HFFc6 (cell line): ENCODE measurements around the gene PLAGL2. TPM values are rescaled to one million over a fixed set of nuclear protein-coding genes. Genes with fewer than 3 reads are reported as not detected.

Experiments
- DNase-seq: peaks from one replicate; pipeline ENCODE4 v3.0.0-alpha.2; 2018
- H3K27ac Mint-ChIP-seq: 2 replicates; pipeline ENCODE4 v1.8.0; 2020; ENCODE audit warnings: mild to moderate bottlenecking, mixed read lengths
- H3K27me3 Mint-ChIP-seq: 2 replicates; pipeline ENCODE4 v1.8.0; 2021; ENCODE audit warnings: mild to moderate bottlenecking, moderate library complexity, mixed read lengths; ENCODE audit not compliant: insufficient read depth
- H3K36me3 Mint-ChIP-seq: 2 replicates; pipeline ENCODE4 v1.8.0; 2021; ENCODE audit warnings: low read depth, mixed read lengths
- H3K4me1 Mint-ChIP-seq: 2 replicates; pipeline ENCODE4 v1.8.0; 2020; ENCODE audit warnings: low read depth, mixed read lengths
- H3K4me3 Mint-ChIP-seq: 2 replicates; pipeline ENCODE4 v1.8.0; 2020; ENCODE audit warnings: mild to moderate bottlenecking, moderate library complexity, mixed read lengths
- H3K9me3 Mint-ChIP-seq: 2 replicates; pipeline ENCODE4 v1.8.0; 2020; ENCODE audit warnings: mild to moderate bottlenecking, mixed read lengths
- CTCF ChIP-seq: fragments of 200-600 bp; sonication (generic); IDR thresholded peaks from 2 replicates; pipeline ENCODE4 v1.5.0; 2021; ENCODE audit warnings: antibody characterized with exemption, mild to moderate bottlenecking
- total RNA-seq, 6 experiments: library from RNA; stranded (reverse); fragmentation: NEBNext Ultra II Directional; extraction: Animal tissue kit (Norgen Biotek cat#: 25700); gene quantifications; 2 replicates in 1 of 6; 3 replicates in 5 of 6; pipeline ENCODE4 v1.2.3, GENCODE V29; 2021

The PLAGL2 gene
- total RNA-seq, 6 experiments from 2014 or later, result 8.5 to 11.1 (median 9.5) TPM

GRCh38 chr20:32230707-32231106 is 23.2 kb upstream of the PLAGL2 start:
- Mint-ChIP-seq H3K9me3 (no peaks in the 10 kb centered on the region), H3K27ac (peak overlapping the region; percentile 4; the same call in 1 of the 2 replicates), H3K4me1 (peaks cover 13% of the 10 kb centered on the region), H3K27me3 (no peaks in the 10 kb centered on the region; the same call in none of the 2 replicates), H3K36me3 (peaks cover 48% of the 10 kb centered on the region), H3K4me3 (no peak overlapping the region)
- no peak for TF ChIP-seq CTCF
- DNase-seq, result no peak

DNA sequence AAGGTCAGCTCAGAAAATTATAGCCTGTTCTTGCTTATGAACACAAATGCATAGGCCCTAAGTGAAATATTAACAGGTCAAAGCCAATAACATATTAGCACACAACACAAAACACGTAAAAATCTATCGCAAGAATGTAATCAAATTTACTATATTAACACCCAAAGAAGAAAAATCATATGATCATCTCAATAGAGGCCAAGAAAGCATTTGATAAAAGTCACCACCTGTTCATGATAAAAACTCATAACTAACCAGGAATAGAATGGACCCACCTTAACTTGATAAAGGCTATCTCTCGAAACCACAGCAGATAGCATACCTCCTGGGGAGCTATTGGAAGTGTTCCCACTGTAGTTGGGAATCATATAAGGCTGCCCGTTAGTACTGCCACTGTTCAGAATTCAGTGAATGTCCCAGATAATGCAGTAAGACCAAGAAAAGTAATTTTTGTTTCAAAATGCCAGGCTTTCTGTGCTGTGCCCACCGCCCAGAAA is 21.8 kb upstream of the PLAGL2 start:
- H3K27ac Mint-ChIP-seq, result no peak overlapping the region
- no peak for TF ChIP-seq CTCF
- peaks cover 13% of the 10 kb centered on the region for H3K4me1 Mint-ChIP-seq
- no peak overlapping the region for H3K4me3 Mint-ChIP-seq
- H3K27me3 Mint-ChIP-seq, result no peaks in the 10 kb centered on the region; the same call in none of the 2 replicates
- no peaks in the 10 kb centered on the region for H3K9me3 Mint-ChIP-seq
- peaks cover 41% of the 10 kb centered on the region for H3K36me3 Mint-ChIP-seq
- no peak for DNase-seq

GRCh38 chr20:32227744-32228688 is 20.5 kb upstream of the PLAGL2 start:
- no peak for TF ChIP-seq CTCF
- Mint-ChIP-seq H3K36me3 (peaks cover 35% of the 10 kb centered on the region), H3K4me1 (peaks cover 13% of the 10 kb centered on the region), H3K27ac (no peak overlapping the region), H3K27me3 (no peaks in the 10 kb centered on the region; the same call in none of the 2 replicates), H3K9me3 (no peaks in the 10 kb centered on the region), H3K4me3 (no peak overlapping the region)
- DNase-seq, result no peak

GRCh38 chr20:32227306-32227705 is 19.8 kb upstream of the PLAGL2 start:
- H3K27me3 Mint-ChIP-seq, result no peaks in the 10 kb centered on the region; the same call in none of the 2 replicates
- H3K36me3 Mint-ChIP-seq, result peaks cover 35% of the 10 kb centered on the region
- no peak for TF ChIP-seq CTCF
- no peak overlapping the region for H3K4me3 Mint-ChIP-seq
- H3K27ac Mint-ChIP-seq, result no peak overlapping the region
- no peaks in the 10 kb centered on the region for H3K9me3 Mint-ChIP-seq
- DNase-seq, result no peak
- H3K4me1 Mint-ChIP-seq, result peaks cover 13% of the 10 kb centered on the region

DNA sequence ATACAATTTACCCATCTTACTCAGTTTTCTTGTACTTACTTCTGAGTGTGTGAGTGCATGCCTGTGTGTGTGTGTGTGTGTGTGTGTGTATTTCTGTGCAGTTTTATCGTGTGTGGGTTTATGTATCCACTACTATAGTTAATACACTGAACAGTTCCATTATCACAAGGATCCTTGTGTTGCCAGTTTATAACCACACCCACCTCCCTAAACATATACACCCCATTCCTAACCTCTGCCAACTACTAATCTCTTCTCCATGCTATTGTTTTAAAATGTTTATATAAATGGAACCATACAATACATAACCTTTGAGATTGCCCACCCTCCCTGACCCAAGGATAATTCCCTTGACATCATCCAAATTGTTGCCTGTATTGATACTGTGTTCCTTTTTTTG is 18.8 kb upstream of the PLAGL2 start:
- no peak for DNase-seq
- Mint-ChIP-seq H3K4me1 (peaks cover 7% of the 10 kb centered on the region; the same call in 1 of the 2 replicates), H3K9me3 (no peaks in the 10 kb centered on the region), H3K4me3 (no peak overlapping the region), H3K36me3 (peaks cover 27% of the 10 kb centered on the region), H3K27me3 (no peaks in the 10 kb centered on the region; the same call in none of the 2 replicates), H3K27ac (no peak overlapping the region)
- TF ChIP-seq CTCF, result no peak
